Measurements from ENCODE around the gene PCDHA13. TPM values are rescaled to one million over a fixed set of nuclear protein-coding genes. Genes with fewer than 3 reads are reported as not detected.
"Not testable (repeated sequence)": the region's sequence is repeated elsewhere in the genome, so short reads cannot be mapped to it uniquely, and the experiment has no call there.

Gene PCDHA13
- total RNA-seq, 1 donor from 2014 or later, result 2.5 TPM

- peaks cover 11% of the 10 kb centered on the region for H3K36me3 Mint-ChIP-seq (ENCODE audit: low read depth, unreplicated experiment)
- H3K4me1 Mint-ChIP-seq (ENCODE audit: unreplicated experiment), result peaks cover 12% of the 10 kb centered on the region
- TF ChIP-seq CTCF (IDR thresholded peaks at IDR 0.05; ENCODE audit: unreplicated experiment), result peak; percentile 41
- H3K27me3 Mint-ChIP-seq (ENCODE audit: unreplicated experiment), result peaks cover 2% of the 10 kb centered on the region
- H3K27ac Mint-ChIP-seq (ENCODE audit: unreplicated experiment), result peak within 1 kb of the TSS; percentile 40
- peak within 1 kb of the TSS; percentile 93 for H3K4me3 Mint-ChIP-seq (ENCODE audit: unreplicated experiment)
- peak; percentile 45 for DNase-seq (ENCODE audit: low spot score)
- no peaks in the 10 kb centered on the region for H3K9me3 Mint-ChIP-seq (ENCODE audit: unreplicated experiment)
Measured at GRCh38 chr5:140868721-140869554, 13.0 kb upstream of the PCDHA13 start, which contains the start of gene PCDHA11. TSS of gene PCDHA11 (plus strand) at chr5:140868957. CDS start at chr5:140869104, 147 bp downstream.

DNA sequence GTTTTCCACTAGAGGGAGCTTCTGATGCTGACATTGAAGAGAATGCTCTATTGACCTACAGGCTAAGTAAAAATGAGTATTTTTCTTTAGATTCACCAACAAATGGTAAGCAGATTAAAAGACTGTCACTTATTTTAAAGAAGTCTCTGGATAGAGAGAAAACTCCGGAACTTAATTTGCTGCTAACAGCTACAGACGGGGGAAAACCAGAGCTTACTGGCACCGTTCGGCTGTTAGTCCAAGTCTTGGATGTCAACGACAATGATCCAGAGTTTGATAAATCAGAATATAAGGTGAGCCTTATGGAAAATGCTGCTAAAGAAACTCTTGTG lies 12.4 kb upstream of the PCDHA13 start:
- Mint-ChIP-seq H3K4me1 (ENCODE audit: unreplicated experiment) (peaks cover 12% of the 10 kb centered on the region), H3K27me3 (ENCODE audit: unreplicated experiment) (peaks cover 2% of the 10 kb centered on the region), H3K27ac (ENCODE audit: unreplicated experiment) (peak overlapping the region; percentile 40), H3K9me3 (ENCODE audit: unreplicated experiment) (no peaks in the 10 kb centered on the region), H3K36me3 (ENCODE audit: low read depth, unreplicated experiment) (peaks cover 11% of the 10 kb centered on the region), H3K4me3 (ENCODE audit: unreplicated experiment) (peak overlapping the region; percentile 93)
- DNase-seq (ENCODE audit: low spot score), result no peak
- TF ChIP-seq CTCF (IDR thresholded peaks at IDR 0.05; ENCODE audit: unreplicated experiment), result no peak

- H3K36me3 Mint-ChIP-seq (ENCODE audit: low read depth, unreplicated experiment), result peaks cover 11% of the 10 kb centered on the region
- peaks cover 2% of the 10 kb centered on the region for H3K27me3 Mint-ChIP-seq (ENCODE audit: unreplicated experiment)
- peaks cover 12% of the 10 kb centered on the region for H3K4me1 Mint-ChIP-seq (ENCODE audit: unreplicated experiment)
- no peak for TF ChIP-seq CTCF (IDR thresholded peaks at IDR 0.05; ENCODE audit: unreplicated experiment)
- H3K4me3 Mint-ChIP-seq (ENCODE audit: unreplicated experiment), result no peak overlapping the region
- H3K27ac Mint-ChIP-seq (ENCODE audit: unreplicated experiment), result no peak overlapping the region
- H3K9me3 Mint-ChIP-seq (ENCODE audit: unreplicated experiment), result no peaks in the 10 kb centered on the region
- no peak for DNase-seq (ENCODE audit: low spot score)
Measured at GRCh38 chr5:140870221-140871201, 11.4 kb upstream of the PCDHA13 start.

DNA sequence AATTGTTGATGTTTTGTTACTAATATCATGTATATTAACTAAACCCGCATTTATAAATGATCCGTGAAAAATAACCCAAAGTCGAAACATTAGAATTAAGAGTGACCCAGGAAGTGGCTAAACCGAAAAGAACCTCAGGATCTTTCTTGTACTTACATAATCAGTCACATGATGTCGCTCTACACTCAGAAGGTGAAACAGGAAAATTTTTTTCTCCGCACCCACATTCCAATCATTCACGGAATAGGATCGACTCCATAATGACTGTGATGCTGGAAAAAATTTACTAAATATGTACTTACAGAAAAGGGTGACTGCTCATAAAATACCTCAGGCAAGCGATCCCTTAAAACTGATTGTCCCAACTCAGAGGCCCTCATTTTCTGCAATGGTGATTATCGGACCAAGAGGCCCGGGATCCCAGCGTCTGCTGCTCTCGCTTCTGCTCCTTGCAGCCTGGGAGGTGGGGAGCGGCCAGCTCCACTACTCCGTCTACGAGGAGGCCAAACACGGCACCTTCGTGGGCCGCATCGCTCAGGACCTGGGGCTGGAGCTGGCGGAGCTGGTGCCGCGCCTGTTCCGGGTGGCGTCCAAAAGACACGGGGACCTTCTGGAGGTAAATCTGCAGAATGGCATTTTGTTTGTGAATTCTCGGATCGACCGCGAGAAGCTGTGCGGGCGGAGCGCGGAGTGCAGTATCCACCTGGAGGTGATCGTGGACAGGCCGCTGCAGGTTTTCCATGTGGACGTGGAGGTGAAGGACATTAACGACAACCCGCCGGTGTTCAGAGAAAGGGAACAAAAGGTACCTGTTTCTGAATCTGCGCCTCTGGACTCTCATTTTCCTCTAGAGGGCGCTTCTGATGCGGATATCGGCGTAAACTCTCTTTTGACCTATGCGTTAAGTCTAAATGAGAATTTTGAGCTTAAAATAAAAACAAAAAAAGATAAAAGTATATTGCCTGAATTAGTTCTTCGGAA lies 6.5 kb upstream of the PCDHA13 start, which contains the start of gene PCDHA12:
TSS of gene PCDHA12 (plus strand) at position 224 of the 981 bp plus-strand sequence. CDS start at position 389, 165 bp downstream.
- Mint-ChIP-seq H3K4me3 (ENCODE audit: unreplicated experiment) (peak within 1 kb of the TSS; percentile 95), H3K4me1 (ENCODE audit: unreplicated experiment) (peaks cover 3% of the 10 kb centered on the region), H3K36me3 (ENCODE audit: low read depth, unreplicated experiment) (peaks cover 4% of the 10 kb centered on the region), H3K9me3 (ENCODE audit: unreplicated experiment) (no peaks in the 10 kb centered on the region), H3K27ac (ENCODE audit: unreplicated experiment) (peak within 1 kb of the TSS; percentile 80), H3K27me3 (ENCODE audit: unreplicated experiment) (no peaks in the 10 kb centered on the region)
- TF ChIP-seq CTCF (IDR thresholded peaks at IDR 0.05; ENCODE audit: unreplicated experiment), result peak; percentile 59
- peak; percentile 33 for DNase-seq (ENCODE audit: low spot score)

DNA sequence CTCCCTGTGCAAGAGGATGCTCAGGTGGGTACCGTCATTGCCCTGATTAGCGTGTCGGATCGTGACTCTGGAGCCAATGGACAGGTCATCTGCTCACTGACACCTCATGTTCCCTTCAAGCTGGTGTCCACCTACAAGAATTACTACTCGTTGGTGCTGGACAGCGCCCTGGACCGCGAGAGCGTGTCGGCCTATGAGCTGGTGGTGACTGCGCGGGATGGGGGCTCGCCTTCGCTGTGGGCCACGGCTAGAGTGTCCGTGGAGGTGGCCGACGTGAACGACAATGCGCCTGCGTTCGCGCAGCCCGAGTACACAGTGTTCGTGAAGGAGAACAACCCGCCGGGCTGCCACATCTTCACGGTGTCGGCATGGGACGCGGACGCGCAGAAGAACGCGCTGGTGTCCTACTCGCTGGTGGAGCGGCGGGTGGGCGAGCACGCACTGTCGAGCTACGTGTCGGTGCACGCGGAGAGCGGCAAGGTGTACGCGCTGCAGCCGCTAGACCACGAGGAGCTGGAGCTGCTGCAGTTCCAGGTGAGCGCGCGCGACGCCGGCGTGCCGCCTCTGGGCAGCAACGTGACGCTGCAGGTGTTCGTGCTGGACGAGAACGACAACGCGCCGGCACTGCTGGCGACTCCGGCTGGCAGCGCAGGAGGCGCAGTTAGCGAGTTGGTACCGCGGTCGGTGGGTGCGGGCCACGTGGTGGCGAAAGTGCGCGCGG lies 5.2 kb upstream of the PCDHA13 start:
- not testable (repeated sequence) for DNase-seq (ENCODE audit: low spot score); H3K36me3 Mint-ChIP-seq (ENCODE audit: low read depth, unreplicated experiment); H3K27me3 Mint-ChIP-seq (ENCODE audit: unreplicated experiment); H3K27ac Mint-ChIP-seq (ENCODE audit: unreplicated experiment); H3K4me1 Mint-ChIP-seq (ENCODE audit: unreplicated experiment); H3K9me3 Mint-ChIP-seq (ENCODE audit: unreplicated experiment)
- peak overlapping the region; percentile 95 for H3K4me3 Mint-ChIP-seq (ENCODE audit: unreplicated experiment)

Data from endothelial cell (in vitro differentiated cells).